ENCODE data around the gene VASH1.

DNA sequence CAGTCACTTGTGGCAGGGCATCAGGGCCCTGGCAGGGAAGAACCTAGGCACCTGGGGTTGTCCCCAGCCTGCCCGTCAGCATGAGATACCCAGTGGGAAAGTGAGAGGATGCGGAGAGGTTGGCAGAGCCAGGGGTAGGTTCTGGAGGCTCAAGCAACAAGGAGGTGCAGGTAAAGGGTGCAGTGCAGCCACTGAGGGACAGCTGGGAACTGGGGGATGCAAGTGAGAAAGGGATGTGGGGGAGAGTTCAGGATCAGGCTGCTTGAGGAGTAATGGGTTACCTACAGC lies 18.7 kb downstream of the VASH1 start:
- TF ChIP-seq POLR2A (IDR thresholded peaks at IDR 0.05) (no peak), POLR2AphosphoS5 (IDR thresholded peaks at IDR 0.05) (no peak), EP300 (IDR thresholded peaks at IDR 0.05) (no peak)
- TF ChIP-seq, protein P1, sequence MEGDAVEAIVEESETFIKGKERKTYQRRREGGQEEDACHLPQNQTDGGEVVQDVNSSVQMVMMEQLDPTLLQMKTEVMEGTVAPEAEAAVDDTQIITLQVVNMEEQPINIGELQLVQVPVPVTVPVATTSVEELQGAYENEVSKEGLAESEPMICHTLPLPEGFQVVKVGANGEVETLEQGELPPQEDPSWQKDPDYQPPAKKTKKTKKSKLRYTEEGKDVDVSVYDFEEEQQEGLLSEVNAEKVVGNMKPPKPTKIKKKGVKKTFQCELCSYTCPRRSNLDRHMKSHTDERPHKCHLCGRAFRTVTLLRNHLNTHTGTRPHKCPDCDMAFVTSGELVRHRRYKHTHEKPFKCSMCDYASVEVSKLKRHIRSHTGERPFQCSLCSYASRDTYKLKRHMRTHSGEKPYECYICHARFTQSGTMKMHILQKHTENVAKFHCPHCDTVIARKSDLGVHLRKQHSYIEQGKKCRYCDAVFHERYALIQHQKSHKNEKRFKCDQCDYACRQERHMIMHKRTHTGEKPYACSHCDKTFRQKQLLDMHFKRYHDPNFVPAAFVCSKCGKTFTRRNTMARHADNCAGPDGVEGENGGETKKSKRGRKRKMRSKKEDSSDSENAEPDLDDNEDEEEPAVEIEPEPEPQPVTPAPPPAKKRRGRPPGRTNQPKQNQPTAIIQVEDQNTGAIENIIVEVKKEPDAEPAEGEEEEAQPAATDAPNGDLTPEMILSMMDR (IDR thresholded peaks at IDR 0.05) = no peak

Measured in gastroesophageal sphincter (tissue), 3 donors.